Progenitor cell of endocrine pancreas (in vitro differentiated cells): ENCODE results near the gene MAGI1. TPM values are rescaled to one million over a fixed set of nuclear protein-coding genes. Genes with fewer than 3 reads are reported as not detected.

Experiments
- DNase-seq: peaks from one replicate; pipeline ENCODE4 v3.0.0; 2021; ENCODE audit warnings: low spot score; ENCODE audit not compliant: unreplicated experiment
- H3K27ac Mint-ChIP-seq: 2 replicates; pipeline ENCODE4 v1.8.0; 2021; ENCODE audit warnings: mild to moderate bottlenecking, moderate library complexity, mixed read lengths
- H3K27me3 Mint-ChIP-seq: 2 replicates; pipeline ENCODE4 v1.8.0; 2021; ENCODE audit warnings: mixed read lengths
- H3K36me3 Mint-ChIP-seq: 2 replicates; pipeline ENCODE4 v1.8.0; 2022; ENCODE audit warnings: mixed read lengths; ENCODE audit not compliant: insufficient read depth
- H3K4me1 Mint-ChIP-seq: 2 replicates; pipeline ENCODE4 v1.8.0; 2021; ENCODE audit warnings: low read depth, mixed read lengths
- H3K4me3 Mint-ChIP-seq: 2 replicates; pipeline ENCODE4 v1.8.0; 2021; ENCODE audit warnings: low read depth, mild to moderate bottlenecking, moderate library complexity, mixed read lengths
- H3K9me3 Mint-ChIP-seq: 2 replicates; pipeline ENCODE4 v1.8.0; 2021; ENCODE audit warnings: low read depth, mixed read lengths
- CTCF ChIP-seq: fragments of 200-600 bp; sonication (generic); IDR thresholded peaks from one replicate; pipeline ENCODE4 v1.5.0; 2021; ENCODE audit warnings: antibody characterized with exemption, mild to moderate bottlenecking; ENCODE audit not compliant: unreplicated experiment
- total RNA-seq: library from RNA; stranded (reverse); gene quantifications from 2 replicates; pipeline ENCODE4 v1.2.1, GENCODE V29; 2021

The MAGI1 gene
- total RNA-seq, 1 donor from 2014 or later, result 142 TPM

GRCh38 chr3:65706776-65707568 is 331.7 kb downstream of the MAGI1 start:
- Mint-ChIP-seq H3K4me1 (peaks cover 10% of the 10 kb centered on the region), H3K9me3 (no peaks in the 10 kb centered on the region), H3K27ac (peak overlapping the region; percentile 55)

GRCh38 chr3:65706301-65706700 is 332.4 kb downstream of the MAGI1 start:
- Mint-ChIP-seq H3K27me3 (no peaks in the 10 kb centered on the region), H3K9me3 (no peaks in the 10 kb centered on the region), H3K36me3 (peaks cover 1% of the 10 kb centered on the region), H3K27ac (peak overlapping the region; percentile 55), H3K4me1 (peaks cover 10% of the 10 kb centered on the region), H3K4me3 (no peak overlapping the region)
- no peak for TF ChIP-seq CTCF
- DNase-seq, result no peak

More at GRCh38 chr3:65706776-65707568, 331.7 kb downstream of the MAGI1 start:
- Mint-ChIP-seq H3K36me3 (peaks cover 3% of the 10 kb centered on the region), H3K4me3 (no peak overlapping the region), H3K27me3 (no peaks in the 10 kb centered on the region)
- no peak for DNase-seq
- TF ChIP-seq CTCF, result no peak

- Mint-ChIP-seq H3K4me1 (peaks cover 10% of the 10 kb centered on the region), H3K9me3 (no peaks in the 10 kb centered on the region), H3K27ac (no peak overlapping the region), H3K36me3 (peaks cover 4% of the 10 kb centered on the region), H3K4me3 (no peak overlapping the region), H3K27me3 (no peaks in the 10 kb centered on the region)
- DNase-seq, result no peak
- TF ChIP-seq CTCF, result no peak
Observed at GRCh38 chr3:65703820-65704219, 334.9 kb downstream of the MAGI1 start.

- H3K9me3 Mint-ChIP-seq, result no peaks in the 10 kb centered on the region
- no peak overlapping the region for H3K4me3 Mint-ChIP-seq
- H3K4me1 Mint-ChIP-seq, result peaks cover 10% of the 10 kb centered on the region
- H3K36me3 Mint-ChIP-seq, result peaks cover 4% of the 10 kb centered on the region
- H3K27ac Mint-ChIP-seq, result no peak overlapping the region
- no peak for TF ChIP-seq CTCF
- no peaks in the 10 kb centered on the region for H3K27me3 Mint-ChIP-seq
- no peak for DNase-seq
Observed at GRCh38 chr3:65703026-65703425, 335.7 kb downstream of the MAGI1 start.

- Mint-ChIP-seq H3K27me3 (no peaks in the 10 kb centered on the region), H3K27ac (peak overlapping the region; percentile 73), H3K4me3 (no peak overlapping the region), H3K4me1 (peaks cover 7% of the 10 kb centered on the region), H3K36me3 (peaks cover 4% of the 10 kb centered on the region), H3K9me3 (no peaks in the 10 kb centered on the region)
- DNase-seq, result no peak
- TF ChIP-seq CTCF, result no peak
Observed at GRCh38 chr3:65702202-65702601, 336.5 kb downstream of the MAGI1 start.
